HG03097 (cell line): ENCODE measurements around the gene LACTB.
"Not testable (repeated sequence)": the region's sequence is repeated elsewhere in the genome, so short reads cannot be mapped to it uniquely, and the experiment has no call there.

Experiments used
- ATAC-seq: cut with Tn5 transposase; IDR thresholded peaks from one replicate; pipeline ENCODE4 v1.9.1; 2021; ENCODE audit not compliant: unreplicated experiment, low FRiP score

Gene LACTB

GRCh38 chr15:63088533-63089245 lies 33.0 kb upstream of the LACTB start:
- ATAC-seq: no peak

GRCh38 chr15:63089260-63090043 lies 32.2 kb upstream of the LACTB start:
- no peak for ATAC-seq

- no peak for ATAC-seq
Observed at GRCh38 chr15:63090472-63090871, 31.2 kb upstream of the LACTB start.

GRCh38 chr15:63090887-63091286 lies 30.8 kb upstream of the LACTB start:
- ATAC-seq: no peak

- ATAC-seq: no peak
Observed at GRCh38 chr15:63091679-63092446, 29.8 kb upstream of the LACTB start.

- ATAC-seq: no peak
Observed at GRCh38 chr15:63093486-63094205, 28.0 kb upstream of the LACTB start.

- no peak for ATAC-seq
Observed at GRCh38 chr15:63094495-63094931, 27.1 kb upstream of the LACTB start.

GRCh38 chr15:63096178-63096577 lies 25.5 kb upstream of the LACTB start:
- ATAC-seq: no peak

- not testable (repeated sequence) for ATAC-seq
Observed at GRCh38 chr15:63098901-63099300, 22.8 kb upstream of the LACTB start.

GRCh38 chr15:63099581-63099980 lies 22.1 kb upstream of the LACTB start:
- ATAC-seq: not testable (repeated sequence)

GRCh38 chr15:63103416-63103815 lies 18.2 kb upstream of the LACTB start:
- no peak for ATAC-seq

- ATAC-seq: no peak
Observed at GRCh38 chr15:63104727-63105126, 16.9 kb upstream of the LACTB start.

- ATAC-seq: not testable (repeated sequence)
Observed at GRCh38 chr15:63105354-63105753, 16.3 kb upstream of the LACTB start.

GRCh38 chr15:63107895-63108546 lies 13.6 kb upstream of the LACTB start:
- ATAC-seq: no peak

- no peak for ATAC-seq
Observed at GRCh38 chr15:63109498-63109897, 12.2 kb upstream of the LACTB start.

GRCh38 chr15:63109920-63110319 lies 11.7 kb upstream of the LACTB start:
- ATAC-seq: no peak

- ATAC-seq: no peak
Observed at GRCh38 chr15:63110428-63111026, 11.1 kb upstream of the LACTB start.

GRCh38 chr15:63111481-63111880 lies 10.2 kb upstream of the LACTB start:
- no peak for ATAC-seq

GRCh38 chr15:63112871-63113270 lies 8.8 kb upstream of the LACTB start:
- ATAC-seq: no peak

GRCh38 chr15:63114465-63114864 lies 7.2 kb upstream of the LACTB start:
- no peak for ATAC-seq
